Erythroblast (primary cell): ENCODE data around the gene CPLX4.

ENCODE experiments used
- GATA1 ChIP-seq: IDR thresholded peaks from 2 replicates; pipeline ENCODE4 v1.6.1; 2011; ENCODE audit warnings: low read depth, mild to moderate bottlenecking, control low read depth, low read length, moderate library complexity
- POLR2A ChIP-seq: IDR thresholded peaks from 2 replicates; pipeline ENCODE4 v1.6.1; 2011; ENCODE audit warnings: mild to moderate bottlenecking, low read length

GRCh38 chr18:59343926-59344325, 25.5 kb upstream of the CPLX4 start:
- TF ChIP-seq POLR2A (no peak), GATA1 (no peak)
